Measurements from ENCODE around the gene ARAP3.

Gene ARAP3

GRCh38 chr5:141701360-141702119 is 19.5 kb upstream of the ARAP3 start:
- DNase-seq: peak; percentile 64

- DNase-seq: no peak
These were observed 15.6 kb upstream of the ARAP3 start for GRCh38 chr5:141697586-141697985.

- no peak for DNase-seq
These were observed 14.4 kb upstream of the ARAP3 start for GRCh38 chr5:141696431-141696830.

GRCh38 chr5:141695627-141696215 is 13.7 kb upstream of the ARAP3 start:
- no peak for DNase-seq

GRCh38 chr5:141694479-141694878 is 12.4 kb upstream of the ARAP3 start:
- DNase-seq: no peak

GRCh38 chr5:141692919-141693725 is 11.1 kb upstream of the ARAP3 start:
- DNase-seq: peak; percentile 84

- no peak for DNase-seq
These were observed 10.5 kb upstream of the ARAP3 start for GRCh38 chr5:141692533-141692888.

GRCh38 chr5:141691867-141692532 is 10.0 kb upstream of the ARAP3 start:
- DNase-seq: peak; percentile 97

- DNase-seq: no peak
These were observed 9.3 kb upstream of the ARAP3 start for GRCh38 chr5:141691286-141691866.

GRCh38 chr5:141686648-141687416 is 4.8 kb upstream of the ARAP3 start:
- DNase-seq: no peak

- no peak for DNase-seq
These were observed 3.6 kb upstream of the ARAP3 start for GRCh38 chr5:141685591-141685990.

GRCh38 chr5:141683596-141684141 is 1.6 kb upstream of the ARAP3 start:
- no peak for DNase-seq

- no peak for DNase-seq
These were observed 735 bp downstream of the ARAP3 start for GRCh38 chr5:141681295-141681694.

GRCh38 chr5:141680751-141681201 is 1.3 kb downstream of the ARAP3 start:
- DNase-seq: no peak

- DNase-seq: no peak
These were observed 1.9 kb downstream of the ARAP3 start for GRCh38 chr5:141680178-141680577.

GRCh38 chr5:141677415-141677814 is 4.6 kb downstream of the ARAP3 start:
- no peak for DNase-seq

- DNase-seq: no peak
These were observed 6.4 kb downstream of the ARAP3 start for GRCh38 chr5:141675672-141676071.

- DNase-seq: no peak
These were observed 7.3 kb downstream of the ARAP3 start for GRCh38 chr5:141674747-141675146.

- DNase-seq: no peak
These were observed 8.9 kb downstream of the ARAP3 start for GRCh38 chr5:141672841-141673813.

- DNase-seq: no peak
These were observed 9.8 kb downstream of the ARAP3 start for GRCh38 chr5:141672071-141672840.

Data from activated CD8-positive, alpha-beta memory T cell treated with anti-CD3 and anti-CD28 coated beads for 24 hours (primary cell).